ENCODE measurements around the gene SLCO6A1.

DNA sequence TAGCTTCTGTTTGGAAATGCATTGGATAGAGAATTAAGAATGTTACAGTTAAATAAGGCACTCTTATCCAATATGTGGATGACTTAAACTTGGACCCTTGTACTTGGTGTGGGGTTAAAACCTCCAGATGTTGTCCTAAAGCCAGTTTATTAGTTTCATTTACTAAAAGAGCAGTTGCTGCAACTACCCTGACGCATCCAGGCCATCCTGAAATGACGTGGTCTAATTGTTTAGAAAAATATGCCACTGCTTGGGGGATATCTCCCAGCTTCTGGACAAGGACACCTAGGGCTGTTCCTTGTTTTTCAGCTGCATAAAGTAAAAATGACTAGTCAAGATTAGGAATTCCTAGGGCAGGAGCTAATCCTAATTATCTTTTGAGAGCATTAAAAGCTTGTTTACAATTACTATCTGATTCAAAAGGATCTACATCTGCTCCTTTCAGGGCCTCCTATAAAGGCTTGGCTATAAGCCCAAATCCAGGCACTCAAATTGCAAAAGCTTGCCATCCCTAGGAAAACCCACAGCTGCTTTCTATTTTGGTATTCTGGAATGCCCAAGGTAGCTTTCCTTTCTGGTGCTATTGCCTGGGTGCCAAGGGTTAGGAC lies 157.0 kb downstream of the SLCO6A1 start:
- TF ChIP-seq, protein P1, sequence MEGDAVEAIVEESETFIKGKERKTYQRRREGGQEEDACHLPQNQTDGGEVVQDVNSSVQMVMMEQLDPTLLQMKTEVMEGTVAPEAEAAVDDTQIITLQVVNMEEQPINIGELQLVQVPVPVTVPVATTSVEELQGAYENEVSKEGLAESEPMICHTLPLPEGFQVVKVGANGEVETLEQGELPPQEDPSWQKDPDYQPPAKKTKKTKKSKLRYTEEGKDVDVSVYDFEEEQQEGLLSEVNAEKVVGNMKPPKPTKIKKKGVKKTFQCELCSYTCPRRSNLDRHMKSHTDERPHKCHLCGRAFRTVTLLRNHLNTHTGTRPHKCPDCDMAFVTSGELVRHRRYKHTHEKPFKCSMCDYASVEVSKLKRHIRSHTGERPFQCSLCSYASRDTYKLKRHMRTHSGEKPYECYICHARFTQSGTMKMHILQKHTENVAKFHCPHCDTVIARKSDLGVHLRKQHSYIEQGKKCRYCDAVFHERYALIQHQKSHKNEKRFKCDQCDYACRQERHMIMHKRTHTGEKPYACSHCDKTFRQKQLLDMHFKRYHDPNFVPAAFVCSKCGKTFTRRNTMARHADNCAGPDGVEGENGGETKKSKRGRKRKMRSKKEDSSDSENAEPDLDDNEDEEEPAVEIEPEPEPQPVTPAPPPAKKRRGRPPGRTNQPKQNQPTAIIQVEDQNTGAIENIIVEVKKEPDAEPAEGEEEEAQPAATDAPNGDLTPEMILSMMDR (IDR thresholded peaks at IDR 0.05), result no peak
- no peak for TF ChIP-seq POLR2A (IDR thresholded peaks at IDR 0.05)

All from tibial nerve (tissue), 3 donors.